Muscle of leg (tissue), 11 donors: ENCODE data around the gene DCTN3. TPM values are rescaled to one million over a fixed set of nuclear protein-coding genes. Genes with fewer than 3 reads are reported as not detected.

Experiments
- DNase-seq: peaks from one replicate; pipeline ENCODE4 v3.0.0; 2013
- H3K27ac ChIP-seq: one replicate; pipeline ENCODE4 v1.5.1; 2013; ENCODE audit warnings: mild to moderate bottlenecking, low read length, control low read depth
- H3K27me3 ChIP-seq: one replicate; pipeline ENCODE4 v1.6.1; 2013; ENCODE audit warnings: low read length; ENCODE audit not compliant: control insufficient read depth, insufficient read depth
- H3K36me3 ChIP-seq: one replicate; pipeline ENCODE4 v1.6.1; 2013; ENCODE audit warnings: low read length; ENCODE audit not compliant: control insufficient read depth, insufficient read depth
- H3K4me1 ChIP-seq: one replicate; pipeline ENCODE4 v1.6.1; 2013; ENCODE audit warnings: low read length; ENCODE audit not compliant: control insufficient read depth, insufficient read depth
- H3K4me3 ChIP-seq: one replicate; pipeline ENCODE4 v1.5.1; 2013; ENCODE audit warnings: low read length, control low read depth
- H3K9me3 ChIP-seq: replicated peaks from 2 replicates; pipeline ENCODE4 v1.6.1; 2013; ENCODE audit warnings: low read depth, low read length; ENCODE audit not compliant: control insufficient read depth
- WGBS: methylation state at CpG from one replicate; pipeline ENCODE4 v1.1.5; 2013; ENCODE audit warnings: missing lambda C conversion rate; ENCODE audit not compliant: insufficient coverage; 5-methylcytosine and 5-hydroxymethylcytosine counted together
- polyA plus RNA-seq, 8 donors: library from polyadenylated mRNA; unstranded; fragments of 120-200 nt; gene quantifications; one replicate each; pipeline versions ENCODE4 v1.2.1 to v1.2.3, GENCODE V29; 2013; ENCODE audit warnings: inconsistent platforms in 1 of 8, low replicate concordance in 1 of 8; ENCODE audit not compliant: insufficient read length in 8 of 8, insufficient read depth in 1 of 8
- total RNA-seq: library from RNA; stranded (reverse); fragments of 120-200 nt; gene quantifications from one replicate; pipeline ENCODE4 v1.2.4, GENCODE V29; 2013

Gene DCTN3
- total and polyA plus RNA-seq, 9 donors: 67.4 to 78.7 (median 71.1) TPM

GRCh38 chr9:34624475-34625185 lies 4.3 kb upstream of the DCTN3 start:
- no peak overlapping the region for H3K4me3 ChIP-seq
- no peak for DNase-seq
- H3K36me3 ChIP-seq: no peaks in the 10 kb centered on the region
- peaks cover 23% of the 10 kb centered on the region for H3K4me1 ChIP-seq
- H3K27me3 ChIP-seq: peaks cover 83% of the 10 kb centered on the region
- H3K27ac ChIP-seq: no peak overlapping the region
- 4% methylated on average over 32 of the region's 39 CpGs for WGBS
- peaks cover 4% of the 10 kb centered on the region for H3K9me3 ChIP-seq

- no peak for DNase-seq
- peaks cover 22% of the 10 kb centered on the region for H3K4me1 ChIP-seq
- H3K4me3 ChIP-seq: no peak overlapping the region
- peaks cover 4% of the 10 kb centered on the region for H3K9me3 ChIP-seq
- peaks cover 75% of the 10 kb centered on the region for H3K27me3 ChIP-seq
- no peak overlapping the region for H3K27ac ChIP-seq
- WGBS: 4% methylated on average over 46 of the region's 63 CpGs
- peaks cover 3% of the 10 kb centered on the region for H3K36me3 ChIP-seq
Measured at GRCh38 chr9:34623374-34624235, 3.3 kb upstream of the DCTN3 start.

- H3K36me3 ChIP-seq: peaks cover 45% of the 10 kb centered on the region
Measured at GRCh38 chr9:34615132-34615531, 5.2 kb downstream of the DCTN3 start.

GRCh38 chr9:34612788-34613390 lies 7.4 kb downstream of the DCTN3 start:
- H3K4me3 ChIP-seq: peak overlapping the region; percentile 79
- H3K9me3 ChIP-seq: no peaks in the 10 kb centered on the region
- H3K27ac ChIP-seq: peak overlapping the region; percentile 84
- 1% methylated on average over 13 of the region's 15 CpGs for WGBS
- DNase-seq: peak; percentile 89
- H3K36me3 ChIP-seq: peaks cover 37% of the 10 kb centered on the region
- H3K4me1 ChIP-seq: peaks cover 23% of the 10 kb centered on the region
- H3K27me3 ChIP-seq: no peaks in the 10 kb centered on the region

More at GRCh38 chr9:34615132-34615531, 5.2 kb downstream of the DCTN3 start:
- H3K27me3 ChIP-seq: no peaks in the 10 kb centered on the region
- no peak overlapping the region for H3K27ac ChIP-seq
- H3K9me3 ChIP-seq: no peaks in the 10 kb centered on the region
- no peak overlapping the region for H3K4me3 ChIP-seq
- DNase-seq: no peak
- peaks cover 31% of the 10 kb centered on the region for H3K4me1 ChIP-seq
- 20% methylated on average over 1 of the region's 2 CpGs for WGBS

DNA sequence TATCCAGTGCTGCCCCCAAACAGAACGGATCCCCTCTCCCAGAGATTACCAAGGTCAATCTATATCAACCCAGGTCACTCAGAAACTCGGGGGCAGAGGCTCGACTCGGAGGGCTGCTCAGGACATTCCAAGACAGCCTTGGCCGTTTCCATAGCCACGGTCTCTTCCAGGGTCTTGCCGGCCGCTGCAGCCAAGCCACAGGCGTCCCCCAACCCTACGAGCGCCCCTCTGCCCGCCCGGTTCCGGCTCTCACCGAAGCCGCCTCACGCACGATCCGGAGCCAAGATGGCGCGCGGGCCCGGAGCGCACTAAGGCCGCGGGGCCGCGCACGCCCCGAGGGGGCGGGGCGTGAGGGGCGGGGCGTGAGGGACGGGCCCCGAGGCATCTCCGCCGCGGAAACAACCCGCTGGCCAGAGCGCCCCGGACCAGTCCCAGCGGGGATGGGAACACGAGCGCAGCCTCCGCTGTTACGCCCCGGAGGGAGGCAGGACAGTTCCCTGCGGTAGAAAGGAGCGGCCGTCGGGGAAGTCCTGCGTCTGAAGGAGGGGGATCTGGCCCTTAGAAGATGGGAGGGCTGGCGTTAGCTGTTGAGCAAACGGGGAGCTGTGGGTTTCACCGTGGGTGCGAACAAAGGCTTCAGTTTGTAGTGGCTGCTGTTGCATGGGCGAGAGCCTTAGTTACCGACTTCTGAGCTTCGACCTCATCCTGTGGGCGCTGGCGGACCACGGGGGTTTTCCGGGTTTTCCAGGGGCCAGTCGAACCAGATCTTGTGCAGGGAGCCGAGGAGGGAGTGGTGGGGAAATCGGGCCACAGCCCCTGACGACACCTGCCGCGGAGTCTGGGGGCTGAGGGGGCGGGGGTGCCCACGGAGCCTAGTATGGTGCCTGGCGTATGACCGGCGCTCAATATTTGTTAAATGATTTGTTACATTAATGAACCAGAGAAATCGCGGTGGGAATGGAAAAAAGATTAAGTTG lies 8.2 kb downstream of the DCTN3 start, which contains the start of gene RPP25L:
Gene RPP25L (minus strand): TSS at position 287 of the 977 bp plus-strand sequence. CDS start 801 bp downstream, outside the sequence.
- Histone ChIP-seq H3K4me1 (peaks cover 23% of the 10 kb centered on the region), H3K27me3 (no peaks in the 10 kb centered on the region), H3K27ac (peak within 1 kb of the TSS; percentile 84), H3K9me3 (no peaks in the 10 kb centered on the region), H3K36me3 (peaks cover 29% of the 10 kb centered on the region), H3K4me3 (peak within 1 kb of the TSS; percentile 79)
- WGBS: under 1% methylated on average over 74 of the region's 77 CpGs
- DNase-seq: peak; percentile 96

GRCh38 chr9:34611251-34611810 lies 9.0 kb downstream of the DCTN3 start:
- H3K4me3 ChIP-seq: peak overlapping the region; percentile 79
- peak overlapping the region; percentile 80 for H3K27ac ChIP-seq
- DNase-seq: peak; percentile 50
- H3K36me3 ChIP-seq: peaks cover 21% of the 10 kb centered on the region
- H3K9me3 ChIP-seq: no peaks in the 10 kb centered on the region
- no peaks in the 10 kb centered on the region for H3K27me3 ChIP-seq
- peaks cover 23% of the 10 kb centered on the region for H3K4me1 ChIP-seq
- WGBS: 37% methylated on average over 10 of the region's 10 CpGs

- Histone ChIP-seq H3K36me3 (peaks cover 15% of the 10 kb centered on the region), H3K4me3 (no peak overlapping the region), H3K27ac (no peak overlapping the region), H3K4me1 (peaks cover 23% of the 10 kb centered on the region), H3K27me3 (peaks cover 1% of the 10 kb centered on the region), H3K9me3 (no peaks in the 10 kb centered on the region)
- 90% methylated on average over 19 of the region's 20 CpGs for WGBS
- no peak for DNase-seq
Measured at GRCh38 chr9:34610434-34611206, 9.7 kb downstream of the DCTN3 start.

DNA sequence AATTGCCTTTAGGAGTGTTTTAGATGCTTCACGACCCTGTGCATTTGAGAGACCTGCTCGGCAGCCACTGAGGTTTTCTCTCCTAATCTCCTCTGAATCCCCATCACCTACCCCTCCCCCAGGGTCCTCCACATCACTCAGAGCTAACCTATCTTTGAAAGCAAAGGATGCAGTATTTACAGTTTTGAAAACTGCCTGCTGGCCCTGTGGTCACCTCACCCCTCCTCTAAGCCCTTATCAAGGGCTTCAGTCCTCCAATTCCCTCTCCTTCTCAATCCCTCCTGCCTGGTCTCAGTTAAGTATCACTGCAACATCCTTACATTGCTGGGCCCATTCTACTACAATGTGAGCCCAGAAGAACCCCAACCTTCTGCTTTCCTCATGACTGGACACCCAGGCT lies 13.0 kb downstream of the DCTN3 start:
- Histone ChIP-seq H3K27me3 (peaks cover 3% of the 10 kb centered on the region), H3K36me3 (no peaks in the 10 kb centered on the region), H3K4me3 (no peak overlapping the region), H3K4me1 (peaks cover 20% of the 10 kb centered on the region), H3K9me3 (no peaks in the 10 kb centered on the region), H3K27ac (no peak overlapping the region)
- 37% methylated on average over 2 of the region's 2 CpGs for WGBS
- no peak for DNase-seq
